Endothelial cell (in vitro differentiated cells): ENCODE results near the gene CAMTA1. TPM values are rescaled to one million over a fixed set of nuclear protein-coding genes. Genes with fewer than 3 reads are reported as not detected.

Experiments used
- DNase-seq: peaks from one replicate; pipeline ENCODE4 v3.0.0; 2021; ENCODE audit warnings: low spot score
- H3K27ac Mint-ChIP-seq: one replicate; pipeline ENCODE4 v1.8.0; 2021; ENCODE audit warnings: mixed read lengths, inconsistent platforms; ENCODE audit not compliant: unreplicated experiment
- H3K27me3 Mint-ChIP-seq: one replicate; pipeline ENCODE4 v1.8.0; 2021; ENCODE audit warnings: mild to moderate bottlenecking, moderate library complexity, mixed read lengths, inconsistent platforms; ENCODE audit not compliant: unreplicated experiment
- H3K36me3 Mint-ChIP-seq: one replicate; pipeline ENCODE4 v1.8.0; 2021; ENCODE audit warnings: mild to moderate bottlenecking, low read depth, mixed read lengths, inconsistent platforms; ENCODE audit not compliant: unreplicated experiment
- H3K4me1 Mint-ChIP-seq: one replicate; pipeline ENCODE4 v1.8.0; 2021; ENCODE audit warnings: mild to moderate bottlenecking, mixed read lengths, inconsistent platforms; ENCODE audit not compliant: unreplicated experiment
- H3K4me3 Mint-ChIP-seq: one replicate; pipeline ENCODE4 v1.8.0; 2021; ENCODE audit warnings: mild to moderate bottlenecking, mixed read lengths, inconsistent platforms; ENCODE audit not compliant: unreplicated experiment
- H3K9me3 Mint-ChIP-seq: one replicate; pipeline ENCODE4 v1.8.0; 2021; ENCODE audit warnings: mixed read lengths, inconsistent platforms; ENCODE audit not compliant: unreplicated experiment
- total RNA-seq: library from RNA; stranded (reverse); fragmentation: NEBNext Ultra II Directional; extraction: Animal tissue kit (Norgen Biotek cat#: 25700); gene quantifications from one replicate; pipeline ENCODE4 v1.2.1, GENCODE V29; 2021; ENCODE audit not compliant: unreplicated experiment
- TF ChIP-seq, protein P1 (sequence below): fragments of 200-600 bp; sonication (generic); IDR thresholded peaks from one replicate; pipeline ENCODE4 v1.5.0; 2021; ENCODE audit warnings: antibody characterized with exemption; ENCODE audit not compliant: unreplicated experiment

CAMTA1 gene
- total RNA-seq, 1 donor from 2014 or later = 87.3 TPM

GRCh38 chr1:7009741-7010525 is 224.7 kb downstream of the CAMTA1 start:
- no peak for DNase-seq
- TF ChIP-seq, protein P1, sequence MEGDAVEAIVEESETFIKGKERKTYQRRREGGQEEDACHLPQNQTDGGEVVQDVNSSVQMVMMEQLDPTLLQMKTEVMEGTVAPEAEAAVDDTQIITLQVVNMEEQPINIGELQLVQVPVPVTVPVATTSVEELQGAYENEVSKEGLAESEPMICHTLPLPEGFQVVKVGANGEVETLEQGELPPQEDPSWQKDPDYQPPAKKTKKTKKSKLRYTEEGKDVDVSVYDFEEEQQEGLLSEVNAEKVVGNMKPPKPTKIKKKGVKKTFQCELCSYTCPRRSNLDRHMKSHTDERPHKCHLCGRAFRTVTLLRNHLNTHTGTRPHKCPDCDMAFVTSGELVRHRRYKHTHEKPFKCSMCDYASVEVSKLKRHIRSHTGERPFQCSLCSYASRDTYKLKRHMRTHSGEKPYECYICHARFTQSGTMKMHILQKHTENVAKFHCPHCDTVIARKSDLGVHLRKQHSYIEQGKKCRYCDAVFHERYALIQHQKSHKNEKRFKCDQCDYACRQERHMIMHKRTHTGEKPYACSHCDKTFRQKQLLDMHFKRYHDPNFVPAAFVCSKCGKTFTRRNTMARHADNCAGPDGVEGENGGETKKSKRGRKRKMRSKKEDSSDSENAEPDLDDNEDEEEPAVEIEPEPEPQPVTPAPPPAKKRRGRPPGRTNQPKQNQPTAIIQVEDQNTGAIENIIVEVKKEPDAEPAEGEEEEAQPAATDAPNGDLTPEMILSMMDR = no peak
- Mint-ChIP-seq H3K9me3 (no peaks in the 10 kb centered on the region), H3K27me3 (peaks cover 15% of the 10 kb centered on the region), H3K4me3 (no peak overlapping the region), H3K27ac (no peak overlapping the region), H3K36me3 (peaks cover 8% of the 10 kb centered on the region), H3K4me1 (peaks cover 24% of the 10 kb centered on the region)

DNA sequence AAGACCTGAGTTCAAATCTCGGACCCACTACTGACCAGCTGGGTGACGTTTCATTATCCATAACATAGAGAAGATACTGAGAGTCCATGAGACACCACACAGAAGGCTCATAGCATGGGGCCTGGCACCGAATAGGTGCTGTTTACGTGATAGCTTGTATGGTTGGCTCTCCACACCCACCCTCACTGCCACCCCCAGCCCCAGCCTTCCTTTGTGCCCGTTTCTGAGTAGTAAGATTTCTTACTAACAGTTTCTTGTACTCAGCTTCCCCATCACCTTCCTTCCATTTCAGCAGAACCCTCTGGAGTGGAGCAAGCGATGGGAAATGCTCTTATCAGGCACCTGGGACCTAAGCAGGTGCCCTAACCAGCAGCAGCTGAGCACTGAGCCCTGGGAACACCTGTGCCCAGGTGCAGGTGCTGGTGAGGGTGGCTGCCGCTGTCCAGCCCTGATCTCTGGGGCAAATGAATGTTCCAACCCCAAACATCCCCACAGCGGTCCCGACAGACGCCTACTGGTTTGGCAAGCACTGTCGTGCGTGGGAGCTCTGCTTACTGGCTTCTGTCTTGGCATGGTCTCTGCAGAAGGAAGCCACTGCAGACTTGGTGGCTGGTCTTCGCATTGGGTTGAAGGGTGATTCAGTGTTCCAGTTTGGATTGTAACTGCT is 225.4 kb downstream of the CAMTA1 start:
- TF ChIP-seq, protein P1 = no peak
- Mint-ChIP-seq H3K4me3 (no peak overlapping the region), H3K4me1 (peaks cover 32% of the 10 kb centered on the region), H3K9me3 (no peaks in the 10 kb centered on the region), H3K27me3 (peaks cover 15% of the 10 kb centered on the region), H3K27ac (no peak overlapping the region), H3K36me3 (peaks cover 8% of the 10 kb centered on the region)
- no peak for DNase-seq

- Mint-ChIP-seq H3K36me3 (peaks cover 8% of the 10 kb centered on the region), H3K4me1 (peaks cover 43% of the 10 kb centered on the region), H3K4me3 (no peak overlapping the region), H3K27ac (no peak overlapping the region), H3K27me3 (peaks cover 15% of the 10 kb centered on the region), H3K9me3 (no peaks in the 10 kb centered on the region)
- TF ChIP-seq, protein P1 = no peak
- DNase-seq = no peak
These were observed 226.6 kb downstream of the CAMTA1 start for GRCh38 chr1:7011826-7012225.

DNA sequence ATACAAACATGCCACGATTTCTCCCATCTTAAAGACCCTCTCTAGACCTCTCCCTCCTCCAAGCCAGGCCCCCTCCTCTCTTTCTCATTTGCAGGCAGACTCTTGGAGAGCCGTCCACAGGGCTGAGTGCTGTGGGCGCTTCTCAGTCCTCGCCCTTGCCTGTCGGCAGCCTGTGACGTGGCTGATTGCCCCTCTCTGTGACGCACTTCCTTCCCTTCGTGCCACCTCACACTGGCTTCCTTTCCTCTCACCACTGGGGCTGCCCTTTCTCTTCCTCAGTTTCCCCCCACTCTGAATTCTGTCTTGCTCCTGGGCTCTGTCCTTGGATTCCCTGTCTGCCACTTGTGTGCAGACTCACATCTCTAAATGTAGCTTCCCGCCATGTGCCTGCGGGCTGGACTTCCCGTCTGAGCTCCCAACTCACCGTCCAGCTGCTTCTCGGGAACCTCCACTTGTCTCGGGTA is 227.2 kb downstream of the CAMTA1 start:
- DNase-seq = no peak
- H3K4me3 Mint-ChIP-seq = no peak overlapping the region
- H3K4me1 Mint-ChIP-seq = peaks cover 50% of the 10 kb centered on the region
- H3K27ac Mint-ChIP-seq = peak overlapping the region; percentile 22
- no peaks in the 10 kb centered on the region for H3K9me3 Mint-ChIP-seq
- H3K27me3 Mint-ChIP-seq = peaks cover 13% of the 10 kb centered on the region
- TF ChIP-seq, protein P1 = no peak
- peaks cover 8% of the 10 kb centered on the region for H3K36me3 Mint-ChIP-seq
